Suprapubic skin (tissue), 4 donors: ENCODE results near the gene APPL1.

Experiments
- EP300 ChIP-seq: sonication (generic); formaldehyde crosslinking; IDR thresholded peaks from one replicate; pipeline ENCODE4 v1.6.1; 2017; ENCODE audit warnings: antibody characterized with exemption
- POLR2A ChIP-seq, 2 donors: fragments of 450-650 bp; IDR thresholded peaks; one replicate each; pipeline ENCODE4 v1.6.1; 2017; ENCODE audit warnings: antibody characterized with exemption in 2 of 2, mild to moderate bottlenecking in 2 of 2, moderate library complexity in 2 of 2
- POLR2AphosphoS5 ChIP-seq, 3 donors: sonication (generic); formaldehyde crosslinking; IDR thresholded peaks; one replicate each; pipeline ENCODE4 v1.6.1; 2017; ENCODE audit warnings: antibody characterized with exemption in 3 of 3
- TF ChIP-seq, protein P1 (sequence below), 2 donors: fragments of 200-600 bp in 1 of 2; fragments of 450-650 bp in 1 of 2; sonication (generic) in 1 of 2; IDR thresholded peaks; one replicate each; pipeline ENCODE4 v1.5.1; 2016 to 2019; ENCODE audit warnings: antibody characterized with exemption in 2 of 2, mild to moderate bottlenecking in 1 of 2, moderate library complexity in 1 of 2

- TF ChIP-seq, protein P1, sequence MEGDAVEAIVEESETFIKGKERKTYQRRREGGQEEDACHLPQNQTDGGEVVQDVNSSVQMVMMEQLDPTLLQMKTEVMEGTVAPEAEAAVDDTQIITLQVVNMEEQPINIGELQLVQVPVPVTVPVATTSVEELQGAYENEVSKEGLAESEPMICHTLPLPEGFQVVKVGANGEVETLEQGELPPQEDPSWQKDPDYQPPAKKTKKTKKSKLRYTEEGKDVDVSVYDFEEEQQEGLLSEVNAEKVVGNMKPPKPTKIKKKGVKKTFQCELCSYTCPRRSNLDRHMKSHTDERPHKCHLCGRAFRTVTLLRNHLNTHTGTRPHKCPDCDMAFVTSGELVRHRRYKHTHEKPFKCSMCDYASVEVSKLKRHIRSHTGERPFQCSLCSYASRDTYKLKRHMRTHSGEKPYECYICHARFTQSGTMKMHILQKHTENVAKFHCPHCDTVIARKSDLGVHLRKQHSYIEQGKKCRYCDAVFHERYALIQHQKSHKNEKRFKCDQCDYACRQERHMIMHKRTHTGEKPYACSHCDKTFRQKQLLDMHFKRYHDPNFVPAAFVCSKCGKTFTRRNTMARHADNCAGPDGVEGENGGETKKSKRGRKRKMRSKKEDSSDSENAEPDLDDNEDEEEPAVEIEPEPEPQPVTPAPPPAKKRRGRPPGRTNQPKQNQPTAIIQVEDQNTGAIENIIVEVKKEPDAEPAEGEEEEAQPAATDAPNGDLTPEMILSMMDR (IDR thresholded peaks at IDR 0.05): no peak
- TF ChIP-seq POLR2A (IDR thresholded peaks at IDR 0.05): no peak
- TF ChIP-seq POLR2AphosphoS5 (IDR thresholded peaks at IDR 0.05): no peak
- TF ChIP-seq EP300: no peak
Measured at GRCh38 chr3:57298041-57298440, 70.5 kb downstream of the APPL1 start.
